K562 (cell line): ENCODE measurements around the gene C5AR2. TPM values are rescaled to one million over a fixed set of nuclear protein-coding genes. Genes with fewer than 3 reads are reported as not detected.
A peak's percentile ranks its signal among the peaks of the same experiment; 100 is the strongest.

Source experiments
- BCL6 ChIP-seq: fragments of 250-450 bp; sonication (Bioruptor Pico); IDR thresholded peaks from 2 replicates; pipeline ENCODE4 v1.4.0; 2020
- EHMT2 ChIP-seq: fragments of 450-650 bp; IDR thresholded peaks from 2 replicates; pipeline ENCODE4 v1.6.1; 2018; ENCODE audit warnings: antibody characterized with exemption
- GABPA ChIP-seq: fragments of 200-800 bp; sonication (Bioruptor generic); conservative IDR thresholded peaks from 2 replicates; pipeline ENCODE4 v1.6.1; 2016; ENCODE audit warnings: low read depth, missing genetic modification characterization, missing compliant biosample characterization
- HMGN3 ChIP-seq: IDR thresholded peaks from 2 replicates; pipeline ENCODE4 v1.6.1; 2011; ENCODE audit warnings: borderline replicate concordance, low read depth, mild to moderate bottlenecking, mixed read lengths, low read length; ENCODE audit not compliant: insufficient read length; ENCODE audit errors: extremely low read depth
- JUN ChIP-seq, 2 experiments: sonication (generic) in 1 of 2; formaldehyde crosslinking in 1 of 2; IDR thresholded peaks; 2 replicates each; pipeline versions ENCODE4 v1.6.1 to v1.8.0; 2012 to 2022; ENCODE audit warnings: borderline replicate concordance in 2 of 2, mild to moderate bottlenecking in 2 of 2, improper control_type of control experiment in 1 of 2, low read depth in 1 of 2, low read length in 1 of 2, missing genetic modification reagents in 1 of 2
- JUNB ChIP-seq: fragments of 450-650 bp; formaldehyde crosslinking; conservative IDR thresholded peaks from 2 replicates; pipeline ENCODE4 v1.4.0; 2020; ENCODE audit warnings: mild to moderate bottlenecking
- KLF1 ChIP-seq: fragments of 450-650 bp; IDR thresholded peaks from 2 replicates; pipeline ENCODE4 v1.6.1; 2016; ENCODE audit warnings: missing genetic modification characterization, missing compliant biosample characterization
- LCOR ChIP-seq: sonication (generic); formaldehyde crosslinking; IDR thresholded peaks from 2 replicates; pipeline ENCODE4 v1.8.0; 2022; ENCODE audit warnings: mild to moderate bottlenecking, missing genetic modification reagents
- MIER1 ChIP-seq: fragments of 450-650 bp; IDR thresholded peaks from 2 replicates; pipeline ENCODE4 v1.6.1; 2016; ENCODE audit warnings: antibody characterized with exemption, mild to moderate bottlenecking, low read depth
- MYC ChIP-seq, 2 experiments: fragments of 250-450 bp in 1 of 2; sonication (Bioruptor Pico) in 1 of 2; IDR thresholded peaks; 2 replicates each; pipeline versions ENCODE4 v1.5.1 to v1.6.1; 2012 to 2021; ENCODE audit warnings: low read depth in 2 of 2, borderline replicate concordance in 1 of 2, improper control_type of control experiment in 1 of 2, low read length in 1 of 2, mild to moderate bottlenecking in 1 of 2, moderate library complexity in 1 of 2
- STAG1 ChIP-seq: sonication (generic); formaldehyde crosslinking; IDR thresholded peaks from 2 replicates; pipeline ENCODE4 v1.5.0; 2020; ENCODE audit warnings: missing genetic modification reagents, borderline replicate concordance
- SUPT5H ChIP-seq: fragments of 450-650 bp; IDR thresholded peaks from 2 replicates; pipeline ENCODE4 v1.6.1; 2016
- XRCC5 ChIP-seq: fragments of 200-400 bp; formaldehyde crosslinking; IDR thresholded peaks from 2 replicates; pipeline ENCODE4 v1.6.1; 2017; ENCODE audit warnings: low read depth, mild to moderate bottlenecking, low read length
- polyA plus RNA-seq, 8 experiments: library from polyadenylated mRNA; depleted of rRNA in 4 of 8; stranded (reverse) in 5 of 8; unstranded in 3 of 8; fragments of >200 nt; fragmentation: Nextera tagmentation in 2 of 8; fragmentation: Illumina TruSeq in 1 of 8; extraction: Ambion mirVana in 2 of 8; extraction: Trizol in 1 of 8; gene quantifications; 2 replicates each; pipeline versions ENCODE4 v1.2.1 to v1.2.3, GENCODE V29; 2011 to 2014; ENCODE audit warnings: inconsistent platforms in 1 of 8, missing spikeins in 1 of 8
- total RNA-seq, 7 experiments: library from RNA; depleted of rRNA in 6 of 7; stranded (reverse); fragments of >200 nt in 6 of 7; fragmentation: Illumina TruSeq in 2 of 7; extraction: Trizol in 2 of 7; gene quantifications; 2 replicates each; pipeline versions ENCODE4 v1.2.1 to v1.2.3, GENCODE V29; 2011 to 2021; ENCODE audit warnings: low replicate concordance in 1 of 7
- TF ChIP-seq, protein P1 (sequence below): sonication (generic); formaldehyde crosslinking; IDR thresholded peaks from 2 replicates; pipeline ENCODE4 v1.8.1; 2023; ENCODE audit warnings: mild to moderate bottlenecking, missing genetic modification reagents
- TF ChIP-seq, protein P2 (sequence below): sonication (generic); formaldehyde crosslinking; IDR thresholded peaks from 2 replicates; pipeline ENCODE4 v1.9.0; 2022; ENCODE audit warnings: mild to moderate bottlenecking, missing genetic modification reagents
- TF ChIP-seq, protein P3 (sequence below), 2 experiments: fragments of 200-800 bp in 1 of 2; sonication (Bioruptor generic) in 1 of 2; sonication (generic) in 1 of 2; formaldehyde crosslinking in 1 of 2; IDR thresholded peaks in 1 of 2; conservative IDR thresholded peaks in 1 of 2; 2 replicates each; pipeline versions ENCODE4 v1.5.0 to v1.6.1; 2016 to 2020; ENCODE audit warnings: missing compliant biosample characterization in 1 of 2, missing genetic modification characterization in 1 of 2, missing genetic modification reagents in 1 of 2
- TF ChIP-seq, protein P4 (sequence below), 2 experiments: fragments of 450-650 bp; conservative IDR thresholded peaks; 2 replicates each; pipeline ENCODE4 v1.6.1; 2017; ENCODE audit warnings: mild to moderate bottlenecking in 2 of 2, moderate library complexity in 2 of 2
- TF ChIP-seq, protein P5 (sequence below): fragments of 200-800 bp; sonication (Bioruptor generic); IDR thresholded peaks from 2 replicates; pipeline ENCODE4 v1.6.1; 2017; ENCODE audit warnings: missing genetic modification characterization, missing compliant biosample characterization

Gene C5AR2
- total and polyA plus RNA-seq, 9 of the 15 experiments (the other 6 are each of a cell fraction or from before 2014, with no cell fraction given): 0.01 to 1.1 (median 0.13) TPM

DNA sequence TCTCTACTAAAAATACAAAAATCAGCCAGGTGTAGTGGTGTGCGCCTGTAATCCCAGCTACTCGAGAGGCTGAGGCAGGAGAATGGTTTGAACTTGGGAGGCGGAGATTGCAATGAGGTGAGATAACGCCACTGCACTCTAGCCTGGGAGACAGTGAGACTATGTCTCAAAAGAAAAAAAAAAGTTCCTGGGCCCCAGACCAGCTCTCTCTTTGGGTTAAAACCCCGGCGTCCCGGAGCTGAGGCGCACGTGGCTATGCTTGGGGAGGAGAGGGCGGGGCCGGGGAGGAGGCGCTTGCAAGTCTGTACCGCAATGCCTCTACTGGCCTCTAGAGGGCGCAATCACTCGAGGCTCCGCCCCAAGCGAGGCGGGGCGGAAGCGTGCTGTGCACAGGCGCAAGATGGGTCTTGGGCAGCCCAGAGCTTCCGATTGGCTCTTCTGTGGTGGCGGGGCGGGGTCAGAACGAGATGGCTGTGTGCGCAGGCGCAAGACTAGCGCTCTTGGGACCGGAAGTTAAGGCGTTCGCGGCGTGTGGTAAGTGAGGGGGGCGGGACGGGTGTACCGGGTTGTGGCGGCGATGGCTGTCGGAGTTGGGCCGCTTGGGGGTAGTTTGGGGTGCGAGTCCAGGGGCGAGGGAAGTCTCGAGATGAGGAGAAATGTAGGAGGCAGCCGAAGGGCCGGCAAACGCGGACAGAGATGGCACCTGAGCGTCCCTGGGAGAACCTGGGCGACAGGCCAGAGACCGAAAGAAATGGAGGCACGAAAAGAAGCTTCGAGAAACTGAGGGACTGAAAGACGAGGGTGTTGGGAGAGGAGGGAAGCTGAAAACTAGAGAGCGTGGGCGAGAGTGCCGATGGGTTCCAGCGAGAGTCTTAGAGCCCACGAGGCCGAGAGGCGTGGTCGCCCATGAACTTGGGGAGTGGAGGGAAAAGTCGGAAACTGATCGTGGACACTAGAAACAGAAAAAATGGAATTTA is 17.1 kb downstream of the C5AR2 start, which contains the start of gene DHX34 (continued):
- TF ChIP-seq, protein P1, sequence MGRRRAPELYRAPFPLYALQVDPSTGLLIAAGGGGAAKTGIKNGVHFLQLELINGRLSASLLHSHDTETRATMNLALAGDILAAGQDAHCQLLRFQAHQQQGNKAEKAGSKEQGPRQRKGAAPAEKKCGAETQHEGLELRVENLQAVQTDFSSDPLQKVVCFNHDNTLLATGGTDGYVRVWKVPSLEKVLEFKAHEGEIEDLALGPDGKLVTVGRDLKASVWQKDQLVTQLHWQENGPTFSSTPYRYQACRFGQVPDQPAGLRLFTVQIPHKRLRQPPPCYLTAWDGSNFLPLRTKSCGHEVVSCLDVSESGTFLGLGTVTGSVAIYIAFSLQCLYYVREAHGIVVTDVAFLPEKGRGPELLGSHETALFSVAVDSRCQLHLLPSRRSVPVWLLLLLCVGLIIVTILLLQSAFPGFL (CRISPR knock-in tag): no peak
- TF ChIP-seq GABPA (tag) (peak; percentile 90), MIER1 (peak; percentile 27; the same call in 1 of the 2 replicates), KLF1 (peak; percentile 77; the same call in 1 of the 2 replicates), HMGN3 (peak; percentile 92), BCL6 (CRISPR knock-in tag) (no peak), MYC (IDR thresholded peaks at IDR 0.05; ENCODE audit: low read depth, low read length) (peak; percentile 99), MYC (CRISPR knock-in tag; IDR thresholded peaks at IDR 0.05; ENCODE audit: borderline replicate concordance, low read depth) (peak; percentile 50; the same call in 1 of the 2 replicates), STAG1 (CRISPR knock-in tag) (0 out of 2 replicates have a peak, but pooled peaks have one; percentile 14), XRCC5 (peak; percentile 61), LCOR (CRISPR knock-in tag) (peak; percentile 45; the same call in 1 of the 2 replicates), JUNB (CRISPR knock-in tag) (no peak), JUN (IDR thresholded peaks at IDR 0.05; ENCODE audit: borderline replicate concordance, low read depth, low read length) (0 out of 2 replicates have a peak, but pooled peaks have one; percentile 69), JUN (CRISPR knock-in tag; IDR thresholded peaks at IDR 0.05; ENCODE audit: borderline replicate concordance) (no peak), SUPT5H (peak; percentile 90), EHMT2 (no peak)
- TF ChIP-seq, protein P2, sequence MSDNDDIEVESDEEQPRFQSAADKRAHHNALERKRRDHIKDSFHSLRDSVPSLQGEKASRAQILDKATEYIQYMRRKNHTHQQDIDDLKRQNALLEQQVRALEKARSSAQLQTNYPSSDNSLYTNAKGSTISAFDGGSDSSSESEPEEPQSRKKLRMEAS (CRISPR knock-in tag): peak; percentile 93
- TF ChIP-seq, protein P3, sequence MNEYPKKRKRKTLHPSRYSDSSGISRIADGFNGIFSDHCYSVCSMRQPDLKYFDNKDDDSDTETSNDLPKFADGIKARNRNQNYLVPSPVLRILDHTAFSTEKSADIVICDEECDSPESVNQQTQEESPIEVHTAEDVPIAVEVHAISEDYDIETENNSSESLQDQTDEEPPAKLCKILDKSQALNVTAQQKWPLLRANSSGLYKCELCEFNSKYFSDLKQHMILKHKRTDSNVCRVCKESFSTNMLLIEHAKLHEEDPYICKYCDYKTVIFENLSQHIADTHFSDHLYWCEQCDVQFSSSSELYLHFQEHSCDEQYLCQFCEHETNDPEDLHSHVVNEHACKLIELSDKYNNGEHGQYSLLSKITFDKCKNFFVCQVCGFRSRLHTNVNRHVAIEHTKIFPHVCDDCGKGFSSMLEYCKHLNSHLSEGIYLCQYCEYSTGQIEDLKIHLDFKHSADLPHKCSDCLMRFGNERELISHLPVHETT (CRISPR knock-in tag; conservative IDR thresholded peaks at IDR 0.05 in 1 of 2, IDR thresholded peaks at IDR 0.05 in 1 of 2): peak in 1 of 2 experiments; percentile 76; a peak in 1 of 4 replicates
- TF ChIP-seq, protein P4, sequence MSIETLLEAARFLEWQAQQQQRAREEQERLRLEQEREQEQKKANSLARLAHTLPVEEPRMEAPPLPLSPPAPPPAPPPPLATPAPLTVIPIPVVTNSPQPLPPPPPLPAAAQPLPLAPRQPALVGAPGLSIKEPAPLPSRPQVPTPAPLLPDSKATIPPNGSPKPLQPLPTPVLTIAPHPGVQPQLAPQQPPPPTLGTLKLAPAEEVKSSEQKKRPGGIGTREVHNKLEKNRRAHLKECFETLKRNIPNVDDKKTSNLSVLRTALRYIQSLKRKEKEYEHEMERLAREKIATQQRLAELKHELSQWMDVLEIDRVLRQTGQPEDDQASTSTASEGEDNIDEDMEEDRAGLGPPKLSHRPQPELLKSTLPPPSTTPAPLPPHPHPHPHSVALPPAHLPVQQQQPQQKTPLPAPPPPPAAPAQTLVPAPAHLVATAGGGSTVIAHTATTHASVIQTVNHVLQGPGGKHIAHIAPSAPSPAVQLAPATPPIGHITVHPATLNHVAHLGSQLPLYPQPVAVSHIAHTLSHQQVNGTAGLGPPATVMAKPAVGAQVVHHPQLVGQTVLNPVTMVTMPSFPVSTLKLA (conservative IDR thresholded peaks at IDR 0.05): peak; percentile 98
- TF ChIP-seq, protein P5, sequence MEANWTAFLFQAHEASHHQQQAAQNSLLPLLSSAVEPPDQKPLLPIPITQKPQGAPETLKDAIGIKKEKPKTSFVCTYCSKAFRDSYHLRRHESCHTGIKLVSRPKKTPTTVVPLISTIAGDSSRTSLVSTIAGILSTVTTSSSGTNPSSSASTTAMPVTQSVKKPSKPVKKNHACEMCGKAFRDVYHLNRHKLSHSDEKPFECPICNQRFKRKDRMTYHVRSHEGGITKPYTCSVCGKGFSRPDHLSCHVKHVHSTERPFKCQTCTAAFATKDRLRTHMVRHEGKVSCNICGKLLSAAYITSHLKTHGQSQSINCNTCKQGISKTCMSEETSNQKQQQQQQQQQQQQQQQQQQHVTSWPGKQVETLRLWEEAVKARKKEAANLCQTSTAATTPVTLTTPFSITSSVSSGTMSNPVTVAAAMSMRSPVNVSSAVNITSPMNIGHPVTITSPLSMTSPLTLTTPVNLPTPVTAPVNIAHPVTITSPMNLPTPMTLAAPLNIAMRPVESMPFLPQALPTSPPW (CRISPR knock-in tag): peak; percentile 95
